GM19328 (cell line): Measurements from ENCODE around the gene IFNA7.
"Not testable (repeated sequence)": the region's sequence is repeated elsewhere in the genome, so short reads cannot be mapped to it uniquely, and the experiment has no call there.

ENCODE experiments used
- ATAC-seq: cut with Tn5 transposase; IDR thresholded peaks from one replicate; pipeline ENCODE4 v1.9.1; 2021; ENCODE audit warnings: mild to moderate bottlenecking, moderate library complexity; ENCODE audit not compliant: unreplicated experiment

The IFNA7 gene

DNA sequence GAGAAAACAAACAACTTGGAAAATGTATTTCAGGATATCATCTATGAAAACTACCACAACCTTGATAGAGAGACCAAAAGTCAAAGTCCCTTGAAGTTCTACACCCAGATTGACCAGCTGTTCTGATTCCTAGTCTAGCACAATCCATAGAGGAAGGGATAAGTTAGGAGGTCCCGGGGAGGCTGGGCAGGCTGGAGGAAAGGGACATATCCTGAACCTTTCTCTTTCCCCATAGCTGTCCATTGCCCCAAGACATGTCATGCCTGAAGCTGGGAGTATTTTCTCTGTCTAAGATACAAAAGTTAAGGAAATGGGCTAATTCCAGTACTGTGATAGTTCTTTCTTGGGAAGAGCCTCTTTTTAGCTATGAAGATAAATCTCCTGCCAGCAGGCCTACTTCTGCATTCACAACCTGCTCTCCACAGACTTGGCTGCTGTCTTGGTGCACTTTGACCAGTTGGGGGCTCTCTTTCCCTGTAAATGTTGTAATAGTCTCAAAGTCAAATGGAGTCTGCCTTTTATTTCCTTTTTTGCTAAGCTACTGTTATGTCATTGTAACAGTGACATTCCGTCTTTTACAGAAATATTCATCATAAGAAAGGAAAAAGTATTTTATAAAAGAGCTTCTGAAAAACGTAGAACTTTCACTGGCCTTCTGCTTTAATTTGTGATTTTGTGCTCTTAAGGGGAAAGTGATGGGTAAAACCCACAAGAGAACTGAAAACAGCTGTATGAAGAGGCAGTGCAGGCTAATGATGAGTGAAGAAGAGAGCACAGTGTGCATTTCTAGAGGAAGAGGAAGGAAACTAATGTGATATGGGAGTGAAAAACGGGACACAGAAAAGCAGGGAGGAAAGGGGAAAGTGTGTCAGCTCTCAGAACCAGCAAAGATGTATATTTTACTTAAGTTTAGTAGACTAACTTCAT lies 18.9 kb downstream of the IFNA7 start:
- peak; percentile 90 for ATAC-seq

DNA sequence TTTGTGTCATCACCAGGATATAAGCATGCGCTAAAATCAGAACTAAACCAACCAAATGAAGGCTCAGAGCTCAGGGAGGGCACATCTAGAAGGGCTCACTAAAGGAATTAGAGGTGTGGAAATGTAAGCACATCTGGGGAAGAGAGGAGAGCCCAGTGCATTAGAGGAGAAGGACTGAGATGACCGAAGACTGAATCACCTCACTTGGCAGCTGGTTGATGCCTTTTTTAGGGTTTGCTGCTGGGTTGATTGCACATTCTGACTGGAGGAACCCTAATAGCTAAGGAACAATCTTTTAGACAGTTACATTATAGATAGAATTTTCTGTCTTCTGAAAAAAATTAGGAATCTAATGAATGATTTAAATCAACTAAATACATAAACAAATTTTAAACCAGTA lies 27.3 kb downstream of the IFNA7 start:
- ATAC-seq, result no peak

DNA sequence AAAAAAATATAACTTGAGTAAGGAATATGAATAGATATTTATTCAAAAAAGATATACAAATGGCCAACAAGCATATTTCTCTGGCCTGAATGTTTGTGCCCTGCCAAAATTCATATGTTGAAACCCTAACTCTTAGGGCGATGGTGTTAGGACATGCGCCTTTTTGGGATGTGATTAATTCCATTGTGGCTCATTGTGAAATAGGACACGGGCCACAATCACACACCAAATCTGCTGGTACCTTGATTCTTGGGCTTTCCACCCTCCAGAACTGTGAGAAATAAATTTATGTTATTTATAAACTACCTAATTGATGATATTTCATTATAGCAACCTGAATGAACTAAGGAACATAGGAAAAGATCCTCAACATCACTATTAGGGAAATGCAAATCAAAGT lies 29.8 kb downstream of the IFNA7 start:
- no peak for ATAC-seq

DNA sequence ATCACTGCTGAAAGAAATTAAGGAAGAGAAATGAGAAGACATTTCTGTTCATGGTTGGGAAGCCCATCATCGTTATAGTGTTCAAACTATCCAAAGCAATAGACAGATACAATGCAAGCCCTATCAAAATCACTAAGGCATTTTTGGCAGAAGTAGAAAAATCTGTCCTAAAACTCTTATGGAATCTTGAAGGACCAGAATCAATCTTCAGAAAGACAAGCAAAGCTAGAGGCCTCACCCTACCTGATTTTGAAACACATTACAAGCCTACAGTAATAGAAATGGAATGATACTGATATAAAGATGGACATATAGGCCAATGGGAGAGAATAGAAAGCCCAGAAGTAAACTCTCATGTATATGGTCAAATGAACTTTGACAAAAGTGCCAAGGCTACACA lies 30.7 kb downstream of the IFNA7 start:
- no peak for ATAC-seq

DNA sequence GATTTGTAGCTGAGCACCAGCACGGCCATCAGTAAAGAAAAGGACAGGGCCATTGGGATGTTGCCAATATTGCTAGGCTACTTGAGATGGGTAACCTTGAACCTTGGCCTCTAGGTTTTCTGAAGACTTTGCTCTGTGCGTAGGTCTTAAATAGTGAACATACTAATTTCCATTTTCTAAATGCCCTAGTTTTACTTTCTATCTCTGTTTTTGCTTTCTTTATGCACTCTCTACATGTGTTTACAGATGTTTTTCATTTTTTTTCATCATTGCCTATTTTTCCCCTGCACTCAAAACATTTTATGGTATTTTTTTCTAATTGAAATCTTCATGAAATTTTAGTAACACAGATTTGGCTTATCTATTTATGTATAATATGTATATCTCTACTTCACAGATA lies 35.4 kb downstream of the IFNA7 start, which contains the start of gene IFNA21:
TSS of gene IFNA21 (minus strand) at position 101 of the 400 bp plus-strand sequence. CDS start at position 53, 48 bp downstream.
- ATAC-seq, result not testable (repeated sequence)

DNA sequence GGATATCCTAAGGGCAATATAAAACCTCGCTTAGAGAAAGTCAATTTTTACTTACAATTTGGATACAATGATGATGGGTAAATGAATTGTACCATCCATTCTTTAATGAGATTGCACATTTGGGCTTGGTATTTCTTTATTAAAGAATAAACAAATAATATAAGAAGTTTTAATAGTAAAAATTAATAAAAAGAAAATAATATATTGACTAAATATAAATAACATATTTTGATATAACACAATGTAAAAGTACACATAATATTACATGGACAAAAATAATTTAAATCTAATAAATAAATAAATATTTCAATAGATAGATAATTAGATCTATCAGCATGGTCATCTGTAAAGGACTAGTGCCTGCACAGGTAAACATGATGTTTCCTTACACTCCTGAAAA lies 36.5 kb downstream of the IFNA7 start:
- ATAC-seq, result no peak

DNA sequence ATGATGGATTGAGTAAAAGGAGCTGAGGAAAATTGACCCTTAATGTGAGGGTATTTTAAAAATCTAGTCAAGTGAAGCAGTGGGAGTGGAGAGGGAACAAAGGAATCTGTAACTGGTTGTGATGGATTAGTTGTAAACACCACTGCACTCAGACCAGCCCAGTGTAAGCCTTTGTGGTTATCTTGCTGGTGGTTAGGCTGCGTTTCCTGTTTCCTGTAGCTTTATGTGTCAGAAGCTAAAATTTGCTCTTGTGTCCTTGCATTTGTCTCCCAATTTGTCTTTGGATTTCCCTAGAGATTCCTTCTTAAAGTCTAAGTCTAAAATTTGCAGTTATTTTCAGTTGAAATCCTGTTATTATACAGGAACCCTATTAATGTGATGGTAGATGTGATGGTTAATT lies 41.8 kb downstream of the IFNA7 start:
- peak; percentile 85 for ATAC-seq

DNA sequence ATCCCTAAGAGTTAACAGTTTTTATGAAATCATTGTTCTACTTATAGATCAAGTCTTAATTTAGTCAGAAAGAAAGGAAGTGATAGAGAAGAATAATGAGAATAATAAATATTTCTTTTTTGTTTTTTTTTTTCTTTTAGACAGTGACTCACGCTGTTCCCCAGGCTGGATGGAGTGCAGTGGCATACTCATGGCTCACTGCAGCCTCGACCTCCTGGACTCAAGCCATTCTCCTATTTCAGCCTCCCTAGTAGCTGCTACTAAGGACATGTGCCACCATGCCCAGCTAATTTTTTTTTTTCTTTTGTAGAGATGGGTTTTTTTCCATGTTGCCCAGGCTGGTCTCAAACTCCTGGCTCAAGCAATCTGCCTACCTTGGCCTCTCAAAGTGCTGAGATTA lies 46.5 kb downstream of the IFNA7 start:
- no peak for ATAC-seq

DNA sequence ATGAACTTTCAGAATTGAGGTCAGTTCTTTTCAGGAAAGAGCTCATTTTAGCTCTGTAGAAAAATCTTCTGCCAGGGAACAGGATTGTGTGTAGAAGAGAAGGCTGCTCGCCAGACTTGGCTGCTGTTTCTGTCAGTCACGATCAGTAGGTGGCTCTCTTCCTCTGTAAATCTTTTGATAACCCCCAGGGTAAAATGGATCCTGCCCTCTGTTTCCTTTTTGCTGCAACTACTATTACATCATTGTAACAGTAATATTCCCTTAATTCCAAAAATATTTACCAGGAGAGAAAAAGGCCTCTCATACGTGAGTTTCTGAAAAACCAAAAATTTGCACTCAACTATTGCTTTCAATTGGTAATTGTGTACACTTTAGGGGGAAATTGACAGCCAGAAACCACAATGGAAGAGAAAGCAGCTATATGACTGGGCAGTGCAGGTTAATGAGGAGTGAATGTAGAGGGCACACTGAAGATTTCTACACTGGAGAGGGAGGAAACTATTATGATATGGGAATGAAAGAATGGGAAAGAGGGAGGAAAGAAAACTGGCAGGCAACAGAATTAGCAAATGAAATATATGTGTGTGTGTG lies 47.9 kb downstream of the IFNA7 start:
- ATAC-seq, result peak; percentile 72

DNA sequence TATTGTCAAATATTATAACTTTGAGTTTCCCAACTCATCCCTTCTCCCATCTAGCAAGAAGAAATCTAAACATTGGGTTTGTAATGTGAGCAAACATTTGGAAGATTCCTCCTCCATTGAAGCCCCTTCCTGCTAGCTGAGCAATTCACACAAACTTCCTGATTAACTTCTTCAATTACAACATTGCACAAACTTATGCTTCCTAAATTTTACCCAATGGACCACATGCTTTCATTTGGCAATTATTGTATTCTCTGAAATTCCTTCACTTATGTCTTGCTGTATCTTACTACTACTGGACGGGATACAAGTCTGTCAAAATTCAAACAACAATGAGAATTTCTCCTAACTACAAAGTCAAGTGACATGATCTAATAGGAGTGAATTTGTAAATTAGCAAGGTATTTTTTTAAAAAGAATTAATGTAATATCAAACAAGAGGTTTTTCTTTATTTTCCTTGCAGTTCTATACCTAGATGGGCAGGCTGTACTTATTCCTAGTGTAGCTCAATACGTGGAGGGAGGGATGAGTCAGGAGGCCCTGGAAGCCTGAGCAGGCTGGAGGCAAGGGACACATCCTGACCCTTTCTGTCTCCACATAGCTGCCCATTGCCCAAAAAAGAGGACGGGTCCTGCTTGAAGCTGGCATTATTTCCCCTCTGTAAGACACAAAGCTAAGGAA lies 48.5 kb downstream of the IFNA7 start:
- peak; percentile 21 for ATAC-seq
